ENCODE data around the gene CD1E.

The CD1E gene

DNA sequence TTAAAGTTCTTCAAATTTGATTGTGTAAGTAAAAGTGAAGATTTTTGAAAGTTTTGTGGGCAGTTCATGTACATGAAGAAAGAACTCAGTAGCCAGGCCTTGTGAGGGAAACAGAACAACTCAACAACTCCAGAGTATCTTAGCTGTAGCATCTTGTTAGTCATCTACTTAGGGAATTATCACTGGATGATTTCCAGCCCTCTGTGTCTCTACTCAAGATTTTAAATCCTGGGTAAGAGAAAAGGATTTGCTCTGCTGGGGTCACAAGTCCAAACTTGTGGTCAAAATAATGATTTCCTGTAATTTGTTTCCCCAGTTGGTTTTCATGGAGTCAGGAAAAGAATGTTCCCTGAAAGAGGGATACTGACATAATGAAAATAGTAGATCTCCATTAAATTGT lies 37.4 kb downstream of the CD1E start:
- DNase-seq (ENCODE audit: low read depth): no peak
- TF ChIP-seq, protein P1, sequence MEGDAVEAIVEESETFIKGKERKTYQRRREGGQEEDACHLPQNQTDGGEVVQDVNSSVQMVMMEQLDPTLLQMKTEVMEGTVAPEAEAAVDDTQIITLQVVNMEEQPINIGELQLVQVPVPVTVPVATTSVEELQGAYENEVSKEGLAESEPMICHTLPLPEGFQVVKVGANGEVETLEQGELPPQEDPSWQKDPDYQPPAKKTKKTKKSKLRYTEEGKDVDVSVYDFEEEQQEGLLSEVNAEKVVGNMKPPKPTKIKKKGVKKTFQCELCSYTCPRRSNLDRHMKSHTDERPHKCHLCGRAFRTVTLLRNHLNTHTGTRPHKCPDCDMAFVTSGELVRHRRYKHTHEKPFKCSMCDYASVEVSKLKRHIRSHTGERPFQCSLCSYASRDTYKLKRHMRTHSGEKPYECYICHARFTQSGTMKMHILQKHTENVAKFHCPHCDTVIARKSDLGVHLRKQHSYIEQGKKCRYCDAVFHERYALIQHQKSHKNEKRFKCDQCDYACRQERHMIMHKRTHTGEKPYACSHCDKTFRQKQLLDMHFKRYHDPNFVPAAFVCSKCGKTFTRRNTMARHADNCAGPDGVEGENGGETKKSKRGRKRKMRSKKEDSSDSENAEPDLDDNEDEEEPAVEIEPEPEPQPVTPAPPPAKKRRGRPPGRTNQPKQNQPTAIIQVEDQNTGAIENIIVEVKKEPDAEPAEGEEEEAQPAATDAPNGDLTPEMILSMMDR (IDR thresholded peaks at IDR 0.05; ENCODE audit: low read length, missing control alignments): no peak
- H3K4me3 ChIP-seq (replicated peaks; ENCODE audit: low read depth, low read length): no peak overlapping the region

DNA sequence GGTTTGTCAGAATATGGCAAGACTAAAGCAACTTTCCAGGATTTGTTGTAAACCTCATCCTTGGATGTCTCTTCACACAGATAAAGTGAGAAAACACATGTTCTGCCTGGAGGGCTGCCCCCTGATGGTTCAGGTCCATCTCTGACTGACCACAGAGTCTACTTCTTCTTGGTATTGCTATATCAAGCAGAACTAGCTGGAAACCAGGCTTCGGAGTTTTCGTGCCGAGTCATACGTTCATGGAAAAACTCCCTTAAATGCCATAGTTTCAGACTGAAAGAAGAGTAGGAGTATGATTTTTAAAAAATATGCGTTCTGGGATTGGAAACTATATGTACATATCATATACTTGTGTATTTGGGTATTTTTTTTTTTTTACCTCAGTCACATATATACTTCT lies 39.8 kb downstream of the CD1E start:
- no peak overlapping the region for H3K4me3 ChIP-seq (replicated peaks; ENCODE audit: low read depth, low read length)
- DNase-seq (ENCODE audit: low read depth): no peak
- TF ChIP-seq, protein P1 (IDR thresholded peaks at IDR 0.05; ENCODE audit: low read length, missing control alignments): no peak

DNA sequence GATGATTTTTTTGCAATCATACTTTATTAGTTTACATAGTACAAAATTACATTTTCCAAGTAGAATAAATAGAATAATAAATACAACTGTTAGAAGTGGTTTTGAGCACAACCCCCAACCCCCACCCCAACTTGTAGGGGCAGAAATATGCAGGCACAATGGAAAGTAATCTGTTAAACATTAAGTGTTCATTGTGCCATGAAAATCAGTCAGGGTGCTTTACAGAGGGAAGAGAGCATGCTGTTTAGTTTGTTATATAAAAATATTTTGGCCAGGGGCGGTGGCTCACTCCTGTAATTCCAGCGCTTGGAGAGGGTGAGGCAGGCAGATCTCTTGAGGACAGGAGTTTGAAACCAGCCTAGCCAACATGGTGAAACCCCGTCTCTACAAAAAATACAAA lies 43.0 kb downstream of the CD1E start:
- DNase-seq (ENCODE audit: low read depth): no peak
- H3K4me3 ChIP-seq (replicated peaks; ENCODE audit: low read depth, low read length): no peak overlapping the region
- TF ChIP-seq, protein P1 (IDR thresholded peaks at IDR 0.05; ENCODE audit: low read length, missing control alignments): no peak

DNA sequence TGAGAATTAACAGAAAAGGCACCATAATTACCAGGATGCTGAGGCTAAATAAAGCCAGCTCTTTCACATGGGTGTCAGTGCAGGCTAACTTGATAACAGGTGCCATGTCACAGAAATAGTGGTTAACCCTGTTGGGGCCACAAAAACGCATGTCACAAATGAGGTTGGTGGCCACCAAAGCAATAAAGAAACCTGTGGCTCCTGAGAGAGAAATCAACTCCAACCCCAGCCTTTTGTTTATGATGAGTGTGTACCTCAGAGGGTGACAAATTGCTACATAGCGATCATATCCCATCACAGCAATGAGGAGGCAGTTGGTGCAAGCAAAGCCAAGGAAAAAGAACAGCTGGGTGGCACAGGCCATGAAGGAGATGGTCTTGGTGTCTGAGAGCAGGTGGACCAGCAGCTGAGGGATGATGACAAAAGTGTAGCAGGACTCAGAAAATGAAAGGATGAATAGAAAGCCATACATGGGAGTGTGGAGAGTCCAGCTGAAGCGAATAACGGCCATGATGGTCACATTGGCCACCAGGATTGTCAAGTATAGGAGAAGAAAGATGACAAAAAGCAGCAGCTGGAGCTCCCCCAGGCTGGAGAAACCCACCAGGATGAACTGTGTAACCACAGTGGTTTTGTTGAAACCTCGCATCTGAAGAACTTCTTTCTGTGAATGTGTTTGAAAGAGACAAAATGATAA lies 45.3 kb downstream of the CD1E start, which contains the start of gene OR10T2:
Gene OR10T2, minus strand, starts transcription at position 649 of the 697 bp plus-strand sequence. Its CDS starts 0 bp downstream, at position 649.
- TF ChIP-seq, protein P1 (IDR thresholded peaks at IDR 0.05; ENCODE audit: low read length, missing control alignments): no peak
- DNase-seq (ENCODE audit: low read depth): no peak
- H3K4me3 ChIP-seq (replicated peaks; ENCODE audit: low read depth, low read length): no peak within 1 kb of the TSS

DNA sequence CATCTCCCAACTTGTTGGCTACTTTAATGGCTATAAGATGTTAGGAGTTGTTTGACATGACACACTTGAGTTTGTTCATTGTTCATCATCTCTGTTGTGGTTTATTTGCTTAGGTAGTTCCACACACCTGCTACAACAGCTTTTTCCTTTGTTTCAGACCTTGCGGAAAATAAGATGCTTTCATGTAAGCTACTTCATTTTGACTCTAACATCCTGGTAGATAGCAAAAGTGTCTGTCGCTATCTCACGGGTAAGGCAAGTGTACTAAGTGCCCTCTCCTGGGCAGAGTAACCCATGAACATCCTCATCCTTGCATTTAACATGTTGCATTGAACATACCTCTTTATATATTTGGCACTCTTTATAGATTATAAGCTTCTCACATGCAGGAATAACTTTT lies 47.2 kb downstream of the CD1E start:
- TF ChIP-seq, protein P1 (IDR thresholded peaks at IDR 0.05; ENCODE audit: low read length, missing control alignments): no peak
- no peak for DNase-seq (ENCODE audit: low read depth)
- H3K4me3 ChIP-seq (replicated peaks; ENCODE audit: low read depth, low read length): no peak overlapping the region

DNA sequence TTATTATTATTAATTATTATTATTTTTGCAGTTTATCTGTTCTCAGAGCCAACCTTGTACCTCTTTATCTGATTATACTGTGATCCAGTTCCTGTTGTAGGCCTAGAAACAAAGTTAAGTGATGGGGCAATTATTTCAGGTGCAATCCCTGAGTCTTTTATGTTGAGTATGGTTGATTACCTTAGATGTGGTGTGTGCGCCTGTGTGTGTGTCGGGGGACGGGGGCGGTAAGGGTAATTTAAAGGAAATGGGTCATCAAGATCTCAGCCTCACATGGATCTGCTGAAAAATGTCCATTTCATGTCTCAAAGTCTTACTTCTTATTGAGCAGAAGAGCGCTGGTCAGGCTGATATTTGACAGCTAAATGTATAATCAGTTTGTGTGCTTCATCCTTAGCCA lies 53.4 kb downstream of the CD1E start:
- TF ChIP-seq, protein P1 (IDR thresholded peaks at IDR 0.05; ENCODE audit: low read length, missing control alignments): no peak
- no peak for DNase-seq (ENCODE audit: low read depth)
- H3K4me3 ChIP-seq (replicated peaks; ENCODE audit: low read depth, low read length): no peak overlapping the region
